Measurements from ENCODE around the gene CNIH2.

Gene CNIH2

GRCh38 chr11:66329165-66329673 lies 51.2 kb downstream of the CNIH2 start:
- DNase-seq (ENCODE audit: low read depth, low spot score), result no peak

DNA sequence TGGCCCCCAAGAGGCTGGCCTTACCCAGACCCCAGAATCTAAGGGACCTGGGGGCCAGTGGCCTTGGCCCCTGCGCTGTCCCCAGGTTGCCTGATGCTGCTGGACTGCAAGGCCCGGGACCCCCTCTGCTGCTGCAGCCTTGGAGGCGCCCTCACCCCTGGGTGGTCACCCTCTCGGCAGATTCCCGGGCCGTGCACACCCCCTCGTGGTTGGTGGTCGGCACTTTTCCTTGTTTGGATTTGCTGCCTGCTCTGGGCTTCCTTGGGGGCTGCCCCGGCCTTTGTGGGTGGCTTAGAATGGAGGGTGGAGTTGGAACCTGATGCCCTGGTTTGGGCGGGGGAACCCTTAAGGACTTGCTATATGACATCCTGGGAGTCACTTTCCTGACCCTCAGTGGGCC lies 53.0 kb downstream of the CNIH2 start:
- DNase-seq (ENCODE audit: low read depth, low spot score), result no peak

DNA sequence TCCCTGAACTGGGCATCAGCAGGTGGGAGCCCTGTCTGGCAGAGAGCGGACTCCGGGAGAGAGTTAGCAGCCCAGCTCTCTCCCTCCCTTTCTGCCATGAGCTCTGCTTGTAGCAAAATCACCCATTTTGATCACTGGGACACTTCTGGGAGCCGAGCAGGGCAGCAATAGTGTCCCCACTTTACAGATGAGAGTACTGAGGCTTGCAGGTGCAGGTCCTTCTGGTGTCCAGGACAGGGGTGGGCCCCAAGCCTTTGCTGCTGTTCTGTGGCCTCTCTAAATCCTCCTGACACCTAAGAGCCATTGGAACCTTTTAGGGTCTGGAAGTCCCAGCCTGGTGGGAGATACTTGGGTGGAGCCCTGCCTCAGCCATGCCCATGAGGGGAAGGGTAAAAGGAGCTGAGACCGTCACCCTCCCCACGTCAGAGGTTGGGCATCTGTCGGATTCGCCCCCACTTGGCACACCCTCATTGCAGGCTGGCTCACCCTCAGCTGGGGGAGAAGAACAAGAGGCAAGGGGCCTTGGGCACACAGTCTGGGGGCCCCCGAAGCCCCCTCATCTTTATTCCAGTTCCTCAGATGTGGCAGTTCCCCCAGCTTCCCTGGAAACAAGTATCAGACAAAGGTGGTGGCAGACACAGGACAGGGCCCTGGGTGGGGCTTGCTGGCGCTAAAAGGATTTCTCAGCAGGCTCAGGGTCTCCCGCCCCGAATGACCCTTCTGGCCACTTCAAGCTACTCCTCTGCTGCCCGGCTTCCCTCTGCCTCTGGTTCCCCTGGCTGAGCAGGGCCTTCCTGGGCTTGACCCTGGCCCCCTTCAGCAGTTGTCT lies 53.8 kb downstream of the CNIH2 start:
- DNase-seq (ENCODE audit: low read depth, low spot score), result no peak

GRCh38 chr11:66332371-66333219 lies 54.6 kb downstream of the CNIH2 start:
- DNase-seq (ENCODE audit: low read depth, low spot score), result no peak

- DNase-seq (ENCODE audit: low read depth, low spot score), result no peak
Observed at GRCh38 chr11:66333220-66333877, 55.4 kb downstream of the CNIH2 start.

All from brain pericyte (primary cell).